Measurements from ENCODE around the gene KIF3A.

The KIF3A gene

DNA sequence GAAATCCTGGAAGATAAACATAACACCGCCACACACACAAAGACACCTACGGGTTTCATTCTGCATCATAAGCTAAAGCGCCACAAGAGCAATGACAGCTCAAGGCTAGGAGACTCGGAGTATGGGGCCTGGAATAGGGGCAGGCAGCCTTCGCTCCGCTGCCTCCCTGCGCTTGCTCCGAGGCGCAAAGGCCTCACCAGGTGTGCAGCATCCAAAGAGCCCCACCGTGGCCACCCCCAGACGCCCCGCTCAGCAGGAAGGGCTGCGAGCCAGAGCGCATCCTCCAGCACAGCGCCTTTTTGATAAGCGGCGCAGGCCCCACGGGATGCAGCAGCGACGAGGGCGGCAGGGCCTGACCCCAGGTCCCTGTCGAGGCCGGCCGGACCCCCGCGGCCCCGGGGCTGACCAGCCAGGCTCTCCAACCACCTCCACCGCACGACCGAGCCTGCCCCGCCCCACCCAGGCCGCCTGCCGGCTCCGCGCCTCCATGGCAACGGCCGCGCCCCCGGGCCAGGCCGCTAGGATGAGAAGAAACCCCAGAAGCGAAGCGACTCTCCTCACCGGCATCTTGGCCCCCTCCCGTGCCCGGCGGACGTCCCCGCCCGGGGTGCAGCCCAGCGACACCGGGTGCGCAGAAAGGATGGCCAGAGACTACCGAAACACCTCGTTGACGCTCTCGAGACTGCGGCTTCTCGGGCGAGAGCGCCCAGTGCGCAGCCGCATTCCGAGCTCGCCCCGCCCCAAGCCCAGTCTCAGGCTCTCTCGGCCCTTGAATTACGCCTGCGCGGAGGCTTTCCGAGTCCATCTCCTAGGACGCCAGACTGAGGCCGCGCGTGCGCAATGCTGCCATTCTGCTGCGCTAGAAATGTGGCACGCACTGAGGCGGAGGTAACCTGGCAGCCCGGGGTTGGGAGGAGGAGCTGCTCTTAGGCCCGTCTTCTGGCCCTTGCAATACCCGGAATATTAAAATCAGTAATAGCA lies at the start of gene KIF3A:
KIF3A (minus strand) TSS at position 694 of the 981 bp plus-strand sequence; CDS start at position 567, 127 bp downstream.
- TF ChIP-seq POLR2A (IDR thresholded peaks at IDR 0.05; ENCODE audit: low read length) (no peak), GATA1 (IDR thresholded peaks at IDR 0.05; ENCODE audit: low read depth, low read length) (no peak)
- DNase-seq: peak; percentile 95 to 96

DNA sequence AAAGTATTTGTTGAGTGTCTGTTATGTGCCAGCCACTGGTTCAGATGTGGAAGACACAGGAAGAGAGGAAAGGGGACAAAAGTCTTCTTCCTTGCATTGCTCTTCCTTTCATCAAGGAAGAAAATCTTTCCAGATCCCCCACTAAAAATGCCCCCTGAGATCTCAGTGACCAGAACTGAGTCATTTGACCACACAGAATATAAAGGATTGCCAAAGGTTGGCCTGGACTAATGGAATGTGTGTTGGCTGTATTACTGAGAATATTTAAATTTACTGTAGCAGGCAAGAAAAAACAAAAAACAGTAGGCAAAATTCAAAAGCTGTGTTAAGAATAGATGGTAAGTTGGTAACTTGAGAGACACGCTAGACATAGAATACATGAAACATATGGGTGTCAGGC lies 49.7 kb upstream of the KIF3A start:
- TF ChIP-seq GATA1 (IDR thresholded peaks at IDR 0.05; ENCODE audit: low read depth, low read length) (no peak), POLR2A (IDR thresholded peaks at IDR 0.05; ENCODE audit: low read length) (no peak)

DNA sequence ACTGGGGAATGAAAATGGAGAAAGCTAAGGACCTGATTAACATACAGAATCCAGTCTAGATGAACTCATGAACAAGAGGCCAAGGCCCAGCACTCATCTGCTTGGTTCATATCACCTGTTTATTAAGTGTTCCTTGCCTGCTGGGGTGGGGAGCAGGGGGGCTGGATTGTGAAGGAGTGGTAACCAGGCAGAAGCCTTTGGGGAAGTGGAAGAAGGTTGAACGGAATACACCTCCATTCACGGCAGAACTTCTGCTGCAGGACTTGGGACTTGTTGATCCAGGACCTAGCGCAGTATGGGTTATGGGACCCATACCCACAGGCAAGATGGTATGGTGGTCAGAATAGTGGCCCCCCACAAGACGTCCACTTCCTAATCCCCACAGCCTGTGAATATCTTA lies 48.5 kb upstream of the KIF3A start:
- TF ChIP-seq GATA1 (IDR thresholded peaks at IDR 0.05; ENCODE audit: low read depth, low read length) (no peak), POLR2A (IDR thresholded peaks at IDR 0.05; ENCODE audit: low read length) (no peak)

More for the DNA sequence above, 49.7 kb upstream of the KIF3A start:
- no peak for DNase-seq

DNA sequence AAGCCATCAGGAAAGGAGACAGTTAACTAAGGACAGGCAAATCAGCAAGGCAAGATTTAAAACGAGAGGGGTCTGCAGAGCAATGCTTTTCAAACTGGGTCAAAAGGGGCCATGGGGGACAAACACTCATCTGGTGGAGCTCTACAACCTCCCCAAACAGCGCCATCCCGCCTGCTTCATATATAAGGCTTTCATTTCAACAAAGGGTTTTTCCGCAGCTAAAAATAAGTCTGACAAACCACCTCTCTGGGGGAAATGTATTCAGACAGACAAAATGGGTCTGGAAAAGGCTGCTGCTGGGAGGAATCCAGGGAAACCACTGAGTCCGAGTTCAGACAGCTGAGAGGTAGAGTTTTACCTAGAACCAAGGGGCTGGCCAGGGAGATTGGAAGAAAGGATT lies 48.0 kb upstream of the KIF3A start:
- DNase-seq: no peak
- TF ChIP-seq POLR2A (IDR thresholded peaks at IDR 0.05; ENCODE audit: low read length) (no peak), GATA1 (IDR thresholded peaks at IDR 0.05; ENCODE audit: low read depth, low read length) (no peak)

More for the DNA sequence above, 48.5 kb upstream of the KIF3A start:
- no peak for DNase-seq

DNA sequence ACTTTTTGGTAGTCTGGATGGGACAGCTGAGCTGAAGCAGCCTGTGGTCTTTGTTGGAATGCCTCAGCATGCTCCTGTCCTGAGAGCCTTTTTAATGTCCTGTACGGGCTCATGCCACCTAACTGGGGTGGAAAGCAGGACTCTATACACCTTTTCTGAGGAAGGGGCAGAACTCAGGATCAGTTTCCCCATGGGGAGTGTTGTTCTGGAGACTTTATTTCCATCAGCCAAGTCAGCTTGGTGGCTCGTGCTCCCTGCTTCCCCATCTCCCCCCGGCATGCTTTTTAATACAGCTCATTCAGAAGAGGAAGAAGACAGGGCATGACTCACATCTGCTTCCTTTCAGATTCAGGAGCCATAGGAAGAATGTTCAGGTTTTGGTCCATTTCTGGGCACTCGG lies 44.8 kb upstream of the KIF3A start:
- TF ChIP-seq GATA1 (IDR thresholded peaks at IDR 0.05; ENCODE audit: low read depth, low read length) (no peak), POLR2A (IDR thresholded peaks at IDR 0.05; ENCODE audit: low read length) (no peak)
- DNase-seq: no peak

DNA sequence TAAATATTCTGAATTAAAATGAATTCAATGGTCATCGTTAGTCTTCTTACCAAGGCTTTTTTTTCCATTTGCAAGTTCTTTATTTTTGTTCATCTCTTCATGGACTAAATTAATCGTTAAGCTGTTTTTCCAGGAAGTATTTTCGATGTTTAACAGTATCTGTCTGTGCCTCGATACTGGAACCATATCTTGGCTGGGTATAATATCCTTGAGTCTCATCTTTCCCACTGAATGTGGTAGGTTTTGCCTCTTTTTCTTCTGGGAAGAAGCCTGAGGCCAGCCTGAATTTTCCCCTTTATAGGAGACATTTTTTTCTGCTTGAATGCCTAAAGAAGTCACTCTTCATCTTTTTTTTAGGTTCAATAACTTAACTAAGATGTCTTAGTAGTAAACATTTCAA lies 43.7 kb upstream of the KIF3A start:
- TF ChIP-seq POLR2A (IDR thresholded peaks at IDR 0.05; ENCODE audit: low read length) (no peak), GATA1 (IDR thresholded peaks at IDR 0.05; ENCODE audit: low read depth, low read length) (no peak)
- no peak for DNase-seq

DNA sequence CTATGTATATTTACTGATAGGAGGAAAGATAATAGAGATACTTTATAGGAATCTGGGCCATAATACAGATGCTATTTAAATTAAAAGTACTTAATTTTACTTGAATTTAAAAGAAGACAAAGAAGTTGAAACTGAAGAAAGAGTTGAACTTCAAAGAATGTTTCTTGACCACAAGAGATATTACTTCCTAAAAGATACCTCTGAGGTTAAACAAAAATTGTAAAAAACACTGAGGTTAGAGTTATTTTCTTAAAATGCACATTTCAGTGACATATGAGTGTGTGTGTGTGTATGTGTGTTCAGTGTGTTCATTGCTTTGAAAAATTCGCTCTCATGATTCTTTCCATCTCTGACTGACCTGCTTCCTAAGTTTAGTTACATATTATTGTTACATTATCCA lies 43.2 kb upstream of the KIF3A start:
- no peak for TF ChIP-seq GATA1 (IDR thresholded peaks at IDR 0.05; ENCODE audit: low read depth, low read length)
- no peak for TF ChIP-seq POLR2A (IDR thresholded peaks at IDR 0.05; ENCODE audit: low read length)
- no peak for DNase-seq

- no peak for TF ChIP-seq GATA1 (IDR thresholded peaks at IDR 0.05; ENCODE audit: low read depth, low read length)
- no peak for TF ChIP-seq POLR2A (IDR thresholded peaks at IDR 0.05; ENCODE audit: low read length)
- DNase-seq: no peak
Measured at GRCh38 chr5:132779961-132780360, 42.6 kb upstream of the KIF3A start.

GRCh38 chr5:132778856-132779255 lies 41.5 kb upstream of the KIF3A start:
- no peak for DNase-seq
- no peak for TF ChIP-seq POLR2A (IDR thresholded peaks at IDR 0.05; ENCODE audit: low read length)
- TF ChIP-seq GATA1 (IDR thresholded peaks at IDR 0.05; ENCODE audit: low read depth, low read length): no peak

GRCh38 chr5:132778129-132778528 lies 40.8 kb upstream of the KIF3A start:
- DNase-seq: no peak
- no peak for TF ChIP-seq POLR2A (IDR thresholded peaks at IDR 0.05; ENCODE audit: low read length)

- TF ChIP-seq GATA1 (IDR thresholded peaks at IDR 0.05; ENCODE audit: low read depth, low read length) (no peak), POLR2A (IDR thresholded peaks at IDR 0.05; ENCODE audit: low read length) (peak; percentile 18)
- peak; percentile 67 to 78 for DNase-seq
Measured at GRCh38 chr5:132777209-132778069, 40.1 kb upstream of the KIF3A start, which contains the start of gene SEPTIN8. TSS of gene SEPTIN8 (minus strand) at chr5:132777239. CDS start at chr5:132777137, 102 bp downstream.

DNA sequence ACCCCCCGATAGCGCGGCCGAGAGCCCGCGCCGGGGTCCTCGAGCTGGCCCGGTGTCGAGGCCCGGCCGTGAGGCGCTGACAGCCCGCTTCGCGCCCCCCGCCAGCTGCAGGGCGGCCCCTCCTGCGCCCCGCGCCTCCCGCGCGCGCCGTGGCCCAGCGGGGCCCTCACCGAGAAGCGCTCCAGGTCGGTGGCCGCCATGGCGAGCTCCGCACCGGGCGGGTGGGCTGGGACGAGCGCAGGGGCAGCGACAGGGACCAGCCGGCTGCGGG lies 39.5 kb upstream of the KIF3A start:
- TF ChIP-seq POLR2A (IDR thresholded peaks at IDR 0.05; ENCODE audit: low read length): no peak
- no peak for DNase-seq

DNA sequence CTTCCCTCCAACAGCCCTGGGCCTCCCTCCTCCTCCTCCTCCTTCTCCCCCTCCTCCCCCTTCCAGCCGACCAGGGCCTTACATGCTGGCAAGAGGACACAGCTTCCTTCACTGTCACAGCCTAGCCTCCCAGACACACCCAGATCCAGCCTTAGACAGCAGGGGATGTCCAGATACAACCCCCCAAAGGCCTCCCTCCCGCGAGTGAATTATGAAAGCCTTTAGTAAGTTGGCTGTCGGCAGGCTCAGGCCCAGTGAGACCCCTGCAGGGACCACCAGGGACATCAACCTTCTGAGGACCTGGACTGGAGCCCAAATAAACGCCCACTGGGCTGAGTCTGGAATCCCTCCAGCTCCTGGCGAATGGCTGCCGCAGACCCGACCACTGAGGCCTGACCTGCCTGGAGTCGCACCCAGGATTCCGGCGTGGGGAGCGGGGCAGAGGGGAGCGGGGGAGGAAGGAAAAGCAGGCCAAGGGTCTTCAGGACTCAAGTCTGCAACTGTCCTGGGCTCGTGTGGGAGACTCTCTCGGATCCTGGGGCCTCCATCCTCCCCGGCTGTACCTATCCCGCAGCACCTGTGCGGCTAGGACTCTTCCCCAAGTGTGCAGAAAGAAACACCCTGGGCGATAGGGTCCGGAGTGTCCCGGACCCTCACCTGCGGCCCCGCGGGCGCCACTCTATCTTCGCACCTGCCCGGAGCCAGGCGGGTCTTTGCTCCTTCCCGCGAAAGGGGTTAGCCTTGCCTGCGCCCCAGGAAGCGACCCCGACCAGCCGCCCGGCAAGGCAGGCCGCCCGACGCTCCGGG lies 39.0 kb upstream of the KIF3A start:
- TF ChIP-seq POLR2A (IDR thresholded peaks at IDR 0.05; ENCODE audit: low read length) (no peak), GATA1 (IDR thresholded peaks at IDR 0.05; ENCODE audit: low read depth, low read length) (no peak)
- DNase-seq: peak; percentile 66 to 75

All from erythroblast (primary cell).